GM19023 (cell line): ENCODE measurements around the gene AKAP11.

Experiments
- ATAC-seq: cut with Tn5 transposase; IDR thresholded peaks from one replicate; pipeline ENCODE4 v1.9.1; 2021; ENCODE audit warnings: mild to moderate bottlenecking, moderate library complexity; ENCODE audit not compliant: unreplicated experiment

The AKAP11 gene

GRCh38 chr13:42274386-42275097 lies 2.6 kb downstream of the AKAP11 start:
- no peak for ATAC-seq

GRCh38 chr13:42275098-42275471 lies 3.1 kb downstream of the AKAP11 start:
- ATAC-seq, result no peak

- ATAC-seq, result no peak
Observed at GRCh38 chr13:42275506-42275905, 3.6 kb downstream of the AKAP11 start.

- ATAC-seq, result no peak
Observed at GRCh38 chr13:42276683-42277082, 4.7 kb downstream of the AKAP11 start.

- ATAC-seq, result no peak
Observed at GRCh38 chr13:42277618-42278276, 5.8 kb downstream of the AKAP11 start.

- ATAC-seq, result no peak
Observed at GRCh38 chr13:42279080-42279479, 7.1 kb downstream of the AKAP11 start.

- ATAC-seq, result no peak
Observed at GRCh38 chr13:42279986-42280385, 8.0 kb downstream of the AKAP11 start.

- no peak for ATAC-seq
Observed at GRCh38 chr13:42280537-42280936, 8.6 kb downstream of the AKAP11 start.

GRCh38 chr13:42283574-42283973 lies 11.6 kb downstream of the AKAP11 start:
- no peak for ATAC-seq

GRCh38 chr13:42284068-42284467 lies 12.1 kb downstream of the AKAP11 start:
- no peak for ATAC-seq

- ATAC-seq, result no peak
Observed at GRCh38 chr13:42298392-42298791, 26.4 kb downstream of the AKAP11 start.

GRCh38 chr13:42305503-42305902 lies 33.6 kb downstream of the AKAP11 start:
- no peak for ATAC-seq

GRCh38 chr13:42307461-42307860 lies 35.5 kb downstream of the AKAP11 start:
- ATAC-seq, result no peak

- no peak for ATAC-seq
Observed at GRCh38 chr13:42312817-42313431, 41.0 kb downstream of the AKAP11 start.

GRCh38 chr13:42318570-42318969 lies 46.6 kb downstream of the AKAP11 start:
- ATAC-seq, result no peak

GRCh38 chr13:42320375-42320787 lies 48.4 kb downstream of the AKAP11 start:
- ATAC-seq, result no peak

GRCh38 chr13:42322806-42323205 lies 50.9 kb downstream of the AKAP11 start:
- no peak for ATAC-seq

- no peak for ATAC-seq
Observed at GRCh38 chr13:42324704-42325103, 52.8 kb downstream of the AKAP11 start.

- ATAC-seq, result no peak
Observed at GRCh38 chr13:42327725-42328124, 55.8 kb downstream of the AKAP11 start.

GRCh38 chr13:42328672-42329071 lies 56.7 kb downstream of the AKAP11 start:
- ATAC-seq, result no peak

- no peak for ATAC-seq
Observed at GRCh38 chr13:42329239-42329638, 57.3 kb downstream of the AKAP11 start.

- ATAC-seq, result no peak
Observed at GRCh38 chr13:42331009-42331408, 59.1 kb downstream of the AKAP11 start.
